Caco-2 (cell line): ENCODE results near the gene BCAR1. TPM values are rescaled to one million over a fixed set of nuclear protein-coding genes. Genes with fewer than 3 reads are reported as not detected.

Experiments used
- BruUV-seq: library from RNA; stranded (reverse); fragments of 400-500 nt; replicated peaks from 2 replicates; lab custom pipeline; 2021; lab: Mats Ljungman, UMichigan
- CTCF ChIA-PET: fragments of 300-600 bp; sonication (Branson Sonifier 250); formaldehyde crosslinking; loops from one replicate; lab custom pipeline; 2022; ENCODE audit warnings: antibody characterized with exemption; lab: Charles Lee
- POLR2A ChIA-PET: fragments of 300-600 bp; sonication (Branson Sonifier 250); formaldehyde crosslinking; loops from one replicate; lab custom pipeline; 2022; ENCODE audit warnings: antibody characterized with exemption; lab: Charles Lee
- DNase-seq, 2 experiments: peaks; one replicate each; pipeline versions ENCODE4 v3.0.0 to v3.0.0-alpha.2; 2020 to 2022
- H3K27me3 ChIP-seq: replicated peaks from 2 replicates; pipeline ENCODE4 v1.6.0; 2011; ENCODE audit warnings: low read length; ENCODE audit not compliant: control insufficient read depth, insufficient read depth
- H3K36me3 ChIP-seq: 2 replicates; pipeline ENCODE4 v1.5.1; 2011; ENCODE audit warnings: low read length; ENCODE audit not compliant: control insufficient read depth, insufficient read depth
- H3K4me1 ChIP-seq: fragments of 250-450 bp; sonication (Bioruptor Pico); 2 replicates; pipeline ENCODE4 v1.5.1; 2020; ENCODE audit warnings: mild to moderate bottlenecking
- H3K4me3 ChIP-seq: 2 replicates; pipeline ENCODE4 v1.5.1; 2011; ENCODE audit warnings: low read depth, mild to moderate bottlenecking, control low read depth, low read length
- H3K9me3 ChIP-seq: fragments of 250-450 bp; sonication (Bioruptor Pico); 2 replicates; pipeline ENCODE4 v1.5.1; 2020; ENCODE audit warnings: mild to moderate bottlenecking, moderate library complexity
- H3K27ac Mint-ChIP-seq: one replicate; pipeline ENCODE4 v1.8.0; 2022; ENCODE audit warnings: mixed read lengths; ENCODE audit not compliant: unreplicated experiment
- H3K27me3 Mint-ChIP-seq: one replicate; pipeline ENCODE4 v1.8.0; 2022; ENCODE audit warnings: mixed read lengths; ENCODE audit not compliant: insufficient read depth, unreplicated experiment
- H3K36me3 Mint-ChIP-seq: one replicate; pipeline ENCODE4 v1.8.0; 2022; ENCODE audit warnings: mild to moderate bottlenecking, mixed read lengths; ENCODE audit not compliant: insufficient read depth, unreplicated experiment
- H3K4me1 Mint-ChIP-seq: one replicate; pipeline ENCODE4 v1.8.0; 2022; ENCODE audit warnings: low read depth, mixed read lengths; ENCODE audit not compliant: unreplicated experiment
- H3K4me3 Mint-ChIP-seq: one replicate; pipeline ENCODE4 v1.8.0; 2022; ENCODE audit warnings: mild to moderate bottlenecking, moderate library complexity, mixed read lengths; ENCODE audit not compliant: unreplicated experiment
- H3K9me3 Mint-ChIP-seq: one replicate; pipeline ENCODE4 v1.8.0; 2022; ENCODE audit warnings: mixed read lengths; ENCODE audit not compliant: unreplicated experiment
- CTCF ChIP-seq, 2 experiments: fragments of 200-600 bp in 1 of 2; IDR thresholded peaks; 1 replicate in 1 of 2; 2 replicates in 1 of 2; pipeline versions ENCODE4 v1.5.1 to v1.8.0; 2011 to 2022; ENCODE audit warnings: antibody characterized with exemption in 1 of 2, control low read depth in 1 of 2, inconsistent platforms in 1 of 2, low read depth in 1 of 2, low read length in 1 of 2, mild to moderate bottlenecking in 1 of 2, moderate library complexity in 1 of 2; ENCODE audit not compliant: insufficient read depth in 1 of 2, severe bottlenecking in 1 of 2, unreplicated experiment in 1 of 2
- intact Hi-C: fragments of 100-400 bp; cut with micrococcal nuclease; formaldehyde crosslinking; loops from one replicate; pipeline ENCODE4 v1.10.0; 2022; ENCODE audit not compliant: unreplicated experiment
- total RNA-seq: library from RNA; stranded (reverse); gene quantifications from 2 replicates; pipeline ENCODE4 v1.2.3, GENCODE V29; 2022

Gene BCAR1
- total RNA-seq, 1 experiment from 2014 or later = 95.5 TPM

GRCh38 chr16:75266738-75267630 lies 15.6 kb upstream of the BCAR1 start:
- no peak for TF ChIP-seq CTCF (IDR thresholded peaks at IDR 0.05; ENCODE audit: insufficient read depth in 1 of 2, low read depth in 1 of 2, low read length in 1 of 2, severe bottlenecking in 1 of 2, unreplicated experiment in 1 of 2)
- H3K4me3 Mint-ChIP-seq = peak overlapping the region; percentile 82
- H3K4me1 Mint-ChIP-seq = peaks cover 18% of the 10 kb centered on the region

GRCh38 chr16:75265911-75266701 lies 14.7 kb upstream of the BCAR1 start:
- Histone ChIP-seq H3K4me3 (peak overlapping the region; percentile 89), H3K4me1 (peaks cover 46% of the 10 kb centered on the region), H3K27me3 (no peaks in the 10 kb centered on the region), H3K9me3 (no peaks in the 10 kb centered on the region), H3K36me3 (peaks cover 5% of the 10 kb centered on the region; the same call in 1 of the 2 replicates)
- Mint-ChIP-seq H3K27ac (peak overlapping the region; percentile 95), H3K4me3 (peak overlapping the region; percentile 82), H3K27me3 (no peaks in the 10 kb centered on the region), H3K9me3 (no peaks in the 10 kb centered on the region), H3K4me1 (peaks cover 21% of the 10 kb centered on the region), H3K36me3 (peaks cover 22% of the 10 kb centered on the region)
- intact Hi-C loops = loop anchor here (1.0 to 2.0 kb wide), 3 partner anchors 15 to 45 kb away; partner anchors contain the start of gene BCAR1
- TSS peak; percentile 80 for BruUV-seq
- peak in 1 of 2 experiments; percentile 19 for TF ChIP-seq CTCF (IDR thresholded peaks at IDR 0.05; ENCODE audit: insufficient read depth in 1 of 2, low read depth in 1 of 2, low read length in 1 of 2, severe bottlenecking in 1 of 2, unreplicated experiment in 1 of 2)
- ChIA-PET POLR2A (interaction anchor here (0.5 to 1.5 kb wide), 3 partner anchors 15 to 69 kb away, joined by 4 to 10 read pairs (median 7); partner anchors contain the start of gene BCAR1), CTCF (interaction anchor here (0.8 to 1.9 kb wide), 4 partner anchors 13 to 119 kb away, joined by 3 to 17 read pairs (median 4); no protein-coding TSS in a partner anchor)
- peak; percentile 94 to 96 for DNase-seq

More at GRCh38 chr16:75266738-75267630, 15.6 kb upstream of the BCAR1 start:
- DNase-seq = no peak
- Mint-ChIP-seq H3K27me3 (no peaks in the 10 kb centered on the region), H3K36me3 (peaks cover 22% of the 10 kb centered on the region), H3K9me3 (no peaks in the 10 kb centered on the region), H3K27ac (peak overlapping the region; percentile 95)
- POLR2A ChIA-PET = interaction anchor here (1.2 to 1.5 kb wide), 2 partner anchors 16 to 38 kb away, joined by 7 to 10 read pairs; partner anchors contain the start of gene BCAR1
- Histone ChIP-seq H3K36me3 (peaks cover 3% of the 10 kb centered on the region; the same call in 1 of the 2 replicates), H3K27me3 (no peaks in the 10 kb centered on the region), H3K9me3 (no peaks in the 10 kb centered on the region), H3K4me3 (peak overlapping the region; percentile 89; the same call in 1 of the 2 replicates), H3K4me1 (peaks cover 47% of the 10 kb centered on the region)
- BruUV-seq = no TSS peak
- intact Hi-C loops = loop anchor here (1.0 kb wide), 2 partner anchors 16 to 33 kb away; partner anchors contain the start of gene BCAR1
- CTCF ChIA-PET = interaction anchor here (0.6 to 1.9 kb wide), 4 partner anchors 12 to 111 kb away, joined by 3 to 17 read pairs (median 4); no protein-coding TSS in a partner anchor
